HG03135 (cell line): ENCODE measurements around the gene CFAP99.

Source experiments
- ATAC-seq: cut with Tn5 transposase; IDR thresholded peaks from one replicate; pipeline ENCODE4 v1.9.1; 2021; ENCODE audit warnings: mild to moderate bottlenecking, moderate library complexity; ENCODE audit not compliant: unreplicated experiment

CFAP99 gene

DNA sequence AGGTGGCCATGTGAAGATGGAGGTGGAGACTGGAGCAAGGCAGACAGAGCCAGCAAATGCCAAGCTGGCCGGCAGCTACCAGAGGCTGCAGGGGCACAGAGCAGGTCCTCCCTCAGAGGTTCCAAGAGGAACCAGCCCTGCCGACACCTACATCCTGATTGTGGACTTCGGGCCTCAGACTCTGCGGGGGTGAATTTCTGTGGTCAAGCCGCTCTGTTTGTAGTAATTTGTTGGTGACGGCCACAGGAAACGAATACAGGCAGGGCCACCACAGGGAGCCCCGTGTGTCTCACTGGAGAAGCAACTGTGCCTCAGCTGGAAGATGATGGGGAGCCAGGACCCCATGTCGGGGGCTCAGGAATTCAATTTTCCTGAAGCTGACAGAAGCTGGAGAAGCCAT lies 28.6 kb upstream of the CFAP99 start:
- ATAC-seq, result no peak

GRCh38 chr4:2390784-2391421 lies 27.9 kb upstream of the CFAP99 start:
- ATAC-seq, result no peak

GRCh38 chr4:2393353-2394270 lies 25.1 kb upstream of the CFAP99 start:
- ATAC-seq, result no peak

DNA sequence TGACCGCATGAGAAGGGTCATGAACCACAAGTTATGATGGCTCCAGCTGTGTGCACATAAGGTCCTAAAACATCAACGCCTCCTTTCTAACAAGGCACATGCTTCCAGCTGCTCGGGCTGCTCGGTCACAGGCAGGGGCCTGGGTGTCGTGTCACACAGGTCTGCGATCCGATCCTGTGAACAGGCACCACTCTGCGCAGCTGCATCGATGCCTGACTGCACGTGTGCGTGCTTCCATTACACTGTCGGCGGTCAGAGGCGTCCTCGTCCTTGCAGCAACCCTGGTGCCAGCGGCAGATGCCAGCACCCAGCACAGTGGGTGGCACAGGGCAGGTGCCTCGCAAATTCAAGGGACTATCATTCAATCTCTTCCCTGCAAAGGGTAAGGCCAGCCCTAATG lies 24.2 kb upstream of the CFAP99 start:
- no peak for ATAC-seq

DNA sequence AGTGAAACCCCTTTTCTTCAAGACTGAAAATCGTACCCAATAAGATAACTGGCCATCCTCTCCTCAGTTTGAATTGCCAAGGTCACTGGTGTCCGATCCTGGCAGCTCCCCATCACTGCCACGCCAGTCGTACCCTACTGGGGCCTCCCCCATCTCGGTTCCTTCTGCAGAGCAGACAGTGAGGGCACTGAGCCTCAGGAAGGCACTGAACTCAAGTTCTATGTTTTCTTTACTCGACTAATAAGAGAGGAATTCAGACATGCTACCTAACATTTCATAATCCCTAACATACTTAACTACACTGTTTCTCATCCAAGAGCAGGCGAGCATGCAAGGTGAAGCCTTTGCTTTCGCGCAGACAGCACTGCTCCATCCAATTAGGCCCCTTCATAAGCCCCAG lies 23.7 kb upstream of the CFAP99 start:
- no peak for ATAC-seq

DNA sequence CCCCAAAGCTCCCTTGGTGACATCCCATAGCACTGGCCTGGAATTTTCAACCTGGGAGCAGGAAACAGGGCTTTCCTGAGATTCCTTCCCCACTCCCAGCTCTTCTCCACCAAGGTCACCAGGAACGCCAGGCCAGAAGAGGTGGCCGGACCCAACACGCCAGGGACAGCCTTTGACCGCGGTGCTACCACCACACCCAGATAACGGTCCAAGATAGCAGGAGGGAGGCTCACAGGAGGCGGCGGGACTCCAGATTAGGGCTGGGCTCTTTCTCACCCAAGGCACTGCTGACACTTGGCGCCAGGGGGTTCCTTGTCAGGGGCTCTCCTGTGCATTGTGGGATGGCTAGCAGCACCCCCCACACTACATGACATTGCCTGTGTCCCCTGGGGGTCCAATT lies 23.2 kb upstream of the CFAP99 start:
- ATAC-seq, result no peak

DNA sequence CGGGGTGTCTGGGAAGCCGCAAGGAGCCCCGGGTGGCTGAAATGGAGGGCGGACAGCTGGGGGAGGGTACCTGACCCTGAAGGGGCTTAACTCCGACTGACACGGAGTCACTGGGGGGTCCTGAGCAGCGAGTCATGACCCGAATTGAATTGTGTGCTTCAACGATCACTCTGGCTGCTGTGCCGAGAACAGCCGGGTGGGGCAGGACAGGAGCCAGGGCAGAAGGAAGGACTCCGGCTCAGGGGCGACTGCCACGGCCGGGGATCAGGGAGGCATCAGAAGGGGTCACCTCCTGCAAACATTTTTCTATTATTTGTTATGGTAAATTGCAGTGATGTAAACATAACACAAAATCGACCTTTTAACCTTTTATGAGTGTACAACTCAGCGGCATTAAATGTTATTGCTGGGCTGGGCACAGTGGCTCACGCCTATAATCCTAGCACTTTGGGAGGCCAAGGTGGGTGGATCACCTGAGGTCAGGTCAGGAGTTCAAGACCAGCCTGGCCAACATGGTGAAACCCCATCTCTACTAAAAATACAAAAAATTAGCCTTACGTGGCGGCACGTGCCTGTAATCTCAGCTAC lies 21.9 kb upstream of the CFAP99 start:
- ATAC-seq, result no peak

GRCh38 chr4:2397596-2398379 lies 21.0 kb upstream of the CFAP99 start:
- ATAC-seq, result no peak

- ATAC-seq, result no peak
Observed at GRCh38 chr4:2399216-2399615, 19.5 kb upstream of the CFAP99 start.

- ATAC-seq, result no peak
Observed at GRCh38 chr4:2399631-2400190, 19.0 kb upstream of the CFAP99 start.

DNA sequence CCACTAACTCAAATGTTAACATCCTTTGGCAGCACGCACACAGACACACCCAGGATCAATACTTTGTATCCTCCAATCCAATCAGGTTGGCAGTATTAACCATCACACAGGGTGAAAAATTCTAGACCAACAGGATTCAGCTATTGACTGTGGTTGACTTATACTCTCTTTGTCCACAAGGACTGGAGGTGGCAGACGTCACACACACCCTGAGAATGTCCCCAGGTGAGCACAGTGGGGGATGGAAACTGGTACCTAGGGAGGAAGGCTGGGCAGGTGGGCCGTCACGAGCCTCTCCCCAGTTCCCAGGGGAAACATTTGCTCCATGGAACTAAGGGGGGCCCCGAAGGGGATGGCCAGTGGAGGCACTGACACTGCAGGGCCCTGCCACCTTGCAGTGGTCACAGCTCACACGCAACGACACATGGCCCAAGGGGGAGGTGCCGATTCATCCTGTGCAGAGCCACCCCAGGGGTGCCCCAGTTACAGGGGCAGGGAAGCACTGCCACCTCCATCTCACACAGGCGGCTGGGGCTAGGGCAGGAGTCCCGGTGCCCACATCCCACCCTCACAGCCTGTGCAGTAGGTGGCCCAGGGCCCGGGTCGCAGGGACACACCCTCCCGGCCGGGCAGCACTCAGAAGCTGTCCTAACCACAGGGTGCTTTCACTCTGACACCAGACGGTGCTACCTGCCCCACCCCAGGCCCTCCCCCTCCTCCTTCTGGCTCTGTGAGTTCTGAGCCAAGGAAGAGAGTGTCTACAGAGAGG lies 17.7 kb upstream of the CFAP99 start:
- no peak for ATAC-seq

GRCh38 chr4:2401610-2401983 lies 17.2 kb upstream of the CFAP99 start:
- ATAC-seq, result no peak

DNA sequence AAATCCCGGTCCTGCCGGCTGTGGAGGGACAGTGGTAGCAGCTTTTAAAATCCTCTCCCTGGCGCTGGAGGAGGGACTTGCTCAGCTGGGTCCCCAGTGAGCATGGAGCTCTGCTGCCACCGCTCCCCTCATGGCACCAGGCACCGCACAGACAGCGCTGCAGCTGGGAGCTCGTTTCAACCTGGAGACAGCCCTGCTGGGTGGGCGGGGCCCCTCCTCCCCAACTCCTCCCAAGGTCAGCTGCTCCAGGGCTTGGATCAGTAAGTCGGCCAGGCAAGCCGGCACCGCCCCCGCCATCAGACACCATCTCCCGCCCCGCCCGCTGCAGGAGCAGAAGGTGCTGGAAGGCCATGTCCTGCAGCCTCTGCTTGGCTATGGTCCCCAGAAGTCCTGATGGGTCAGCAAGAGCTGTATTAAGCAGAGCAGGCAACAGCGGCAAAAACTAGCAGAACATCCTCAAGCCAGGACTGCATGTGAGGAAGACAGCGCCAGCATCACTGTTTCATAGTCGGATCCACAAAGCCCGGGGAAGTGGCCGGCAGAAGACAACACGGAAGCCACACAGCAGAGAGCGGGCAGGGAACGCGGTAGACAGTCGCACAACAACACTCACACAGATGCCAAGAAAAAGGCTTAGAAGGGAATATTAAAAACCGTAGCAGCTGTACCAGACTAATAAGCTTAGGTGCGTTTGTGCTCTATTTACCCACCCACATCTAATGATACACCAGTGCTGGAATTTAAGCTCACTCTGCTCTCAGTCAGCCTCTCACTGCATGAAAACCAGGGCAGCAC lies 16.5 kb upstream of the CFAP99 start:
- ATAC-seq, result no peak

DNA sequence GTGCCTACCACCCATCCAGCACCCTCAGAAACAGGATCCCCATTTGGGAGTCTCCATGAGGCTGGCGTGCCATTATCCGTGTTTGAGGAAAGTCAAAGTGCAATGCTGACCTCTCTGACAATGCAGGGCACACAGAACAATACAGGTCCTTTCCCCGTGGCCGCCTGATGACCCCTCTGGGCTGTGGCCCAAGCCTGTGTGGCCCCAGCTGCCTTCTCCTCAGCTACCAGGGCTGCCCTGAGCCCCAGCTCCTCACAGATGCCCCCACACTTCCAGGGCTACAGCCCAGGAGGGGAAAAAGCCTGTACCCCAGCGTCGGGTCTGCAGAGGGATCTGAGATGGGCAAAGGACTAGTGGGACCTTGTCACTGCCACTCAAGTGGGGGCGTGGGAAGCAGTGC lies 15.8 kb upstream of the CFAP99 start:
- no peak for ATAC-seq

GRCh38 chr4:2406406-2406805 lies 12.3 kb upstream of the CFAP99 start:
- no peak for ATAC-seq

DNA sequence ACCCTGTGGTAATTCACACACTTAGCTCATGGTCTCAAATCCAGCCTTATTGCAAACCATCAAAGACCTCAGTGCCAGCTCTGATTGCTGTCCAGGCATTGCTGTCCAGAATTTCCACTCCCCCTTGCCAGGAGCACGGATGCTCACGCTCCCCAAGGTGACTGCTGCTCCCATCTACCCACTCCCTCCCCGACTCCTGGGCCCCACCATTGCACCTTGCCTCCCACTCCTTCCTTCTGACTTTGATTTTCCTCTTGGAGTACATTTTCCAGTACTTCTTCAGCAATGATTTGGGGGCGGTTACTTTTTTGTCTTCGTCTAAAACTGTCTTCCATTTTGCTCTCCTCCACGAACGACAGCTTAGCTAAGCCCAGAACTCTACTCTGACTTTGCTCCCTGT lies 11.8 kb upstream of the CFAP99 start:
- ATAC-seq, result no peak

- no peak for ATAC-seq
Observed at GRCh38 chr4:2407991-2408342, 10.8 kb upstream of the CFAP99 start.

GRCh38 chr4:2408401-2408958 lies 10.3 kb upstream of the CFAP99 start:
- ATAC-seq, result no peak

DNA sequence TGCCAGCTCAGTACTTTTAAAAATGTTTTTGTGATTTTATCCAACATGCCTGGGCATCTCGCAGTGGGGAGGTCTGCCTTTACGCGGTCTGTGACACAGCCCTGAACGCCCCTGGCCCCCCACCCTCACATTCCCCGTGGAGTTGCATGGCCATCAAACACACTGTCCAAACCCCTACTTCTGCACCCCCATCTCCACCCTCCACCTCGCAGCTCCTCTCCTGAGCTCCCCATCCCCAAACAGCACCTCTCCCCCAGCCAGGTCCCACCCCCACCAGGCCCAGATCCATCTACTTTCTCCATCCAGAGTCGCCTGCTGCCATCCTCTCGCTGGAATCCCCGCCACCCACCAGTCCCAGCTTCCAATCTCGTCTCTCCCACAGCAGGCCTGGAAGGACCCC lies 9.8 kb upstream of the CFAP99 start:
- ATAC-seq, result no peak
